Measurements from ENCODE around the gene CCDC63.
A peak's percentile ranks its signal among the peaks of the same experiment; 100 is the strongest.

The CCDC63 gene

DNA sequence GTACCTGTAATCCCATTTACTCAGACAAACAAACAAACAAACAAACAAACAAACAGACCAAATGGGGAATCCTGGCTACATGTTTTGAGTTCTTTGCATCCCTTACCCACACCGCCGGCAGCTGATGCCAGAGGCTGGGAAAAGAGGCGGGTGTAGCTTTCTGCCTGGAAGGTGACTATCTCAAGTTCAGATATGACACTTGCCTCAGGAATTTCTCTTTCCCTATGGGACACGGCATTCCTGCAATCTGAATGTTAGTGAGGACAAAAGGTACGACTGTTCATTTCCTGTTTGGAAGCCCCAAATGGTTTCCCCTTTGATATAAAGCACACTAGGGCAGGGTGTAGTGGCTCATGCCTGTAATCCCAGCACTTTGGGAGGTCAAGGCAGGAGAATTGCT, 70.7 kb downstream of the CCDC63 start:
- no peak overlapping the region for H3K4me3 ChIP-seq (ENCODE audit: low read length)
- peak; percentile 26 for DNase-seq (ENCODE audit: low read depth)
- no peak for TF ChIP-seq CTCF (conservative IDR thresholded peaks at IDR 0.05; ENCODE audit: low read length)

GRCh38 chr12:110917961-110918360, 71.2 kb downstream of the CCDC63 start:
- DNase-seq (ENCODE audit: low read depth) = no peak
- no peak overlapping the region for H3K4me3 ChIP-seq (ENCODE audit: low read length)
- no peak for TF ChIP-seq CTCF (conservative IDR thresholded peaks at IDR 0.05; ENCODE audit: low read length)

GRCh38 chr12:110919720-110920119, 72.9 kb downstream of the CCDC63 start:
- no peak overlapping the region for H3K4me3 ChIP-seq (ENCODE audit: low read length)
- no peak for DNase-seq (ENCODE audit: low read depth)
- no peak for TF ChIP-seq CTCF (conservative IDR thresholded peaks at IDR 0.05; ENCODE audit: low read length)

- DNase-seq (ENCODE audit: low read depth) = no peak
- no peak within 1 kb of the TSS for H3K4me3 ChIP-seq (ENCODE audit: low read length)
- no peak for TF ChIP-seq CTCF (conservative IDR thresholded peaks at IDR 0.05; ENCODE audit: low read length)
These were observed 73.6 kb downstream of the CCDC63 start, which contains the start of gene MYL2 for GRCh38 chr12:110920324-110920910. TSS of gene MYL2 (minus strand) at chr12:110920579. CDS start at chr12:110920529, 50 bp downstream.

- DNase-seq (ENCODE audit: low read depth) = no peak
- no peak overlapping the region for H3K4me3 ChIP-seq (ENCODE audit: low read length)
- TF ChIP-seq CTCF (conservative IDR thresholded peaks at IDR 0.05; ENCODE audit: low read length) = no peak
These were observed 74.5 kb downstream of the CCDC63 start for GRCh38 chr12:110921262-110921661.

DNA sequence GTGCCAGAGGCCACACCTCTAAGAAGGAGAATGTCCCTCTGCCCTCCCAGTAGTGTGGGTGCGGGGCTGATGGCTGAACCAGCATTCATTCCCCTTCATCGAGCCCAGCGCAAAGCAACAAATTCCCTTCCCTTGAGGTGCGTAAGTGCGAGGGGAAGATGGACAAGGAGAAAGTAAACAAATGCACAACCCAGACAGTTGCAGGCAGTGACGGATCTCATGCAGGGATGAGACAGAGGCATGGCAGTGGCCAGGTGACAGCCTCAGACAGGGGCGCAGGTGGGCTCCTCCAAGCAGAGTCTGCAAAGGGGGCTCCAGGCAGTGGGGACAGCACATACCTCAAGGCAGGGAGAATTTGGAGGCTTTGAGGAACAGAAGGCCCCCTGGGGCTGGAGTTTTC, 75.9 kb downstream of the CCDC63 start:
- no peak for TF ChIP-seq CTCF (conservative IDR thresholded peaks at IDR 0.05; ENCODE audit: low read length)
- no peak overlapping the region for H3K4me3 ChIP-seq (ENCODE audit: low read length)
- DNase-seq (ENCODE audit: low read depth) = no peak

DNA sequence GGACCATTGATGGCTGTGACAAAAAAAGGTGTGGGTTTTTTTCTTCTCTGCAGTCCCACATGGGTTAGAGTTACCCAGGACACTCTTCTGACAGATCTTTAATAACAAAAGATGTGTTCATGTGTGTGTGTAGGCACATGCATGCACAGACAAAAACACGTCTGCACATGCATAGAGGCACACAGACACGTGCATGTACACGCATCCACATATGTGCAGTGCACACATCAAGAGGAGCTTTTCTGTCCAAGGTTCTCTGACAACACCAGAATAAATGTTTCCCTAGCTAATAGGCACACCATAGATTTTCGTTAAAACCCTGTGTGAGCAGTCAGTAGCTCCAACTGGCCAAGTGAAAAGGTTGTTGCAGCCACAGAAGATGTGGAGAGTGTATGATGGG, 76.4 kb downstream of the CCDC63 start:
- no peak overlapping the region for H3K4me3 ChIP-seq (ENCODE audit: low read length)
- no peak for TF ChIP-seq CTCF (conservative IDR thresholded peaks at IDR 0.05; ENCODE audit: low read length)
- DNase-seq (ENCODE audit: low read depth) = no peak
